Measurements from ENCODE around the gene GREB1L. TPM values are rescaled to one million over a fixed set of nuclear protein-coding genes. Genes with fewer than 3 reads are reported as not detected.

Gene GREB1L
- total RNA-seq, 3 donors from 2014 or later = 0.26 to 1.0 (median 0.29) TPM

DNA sequence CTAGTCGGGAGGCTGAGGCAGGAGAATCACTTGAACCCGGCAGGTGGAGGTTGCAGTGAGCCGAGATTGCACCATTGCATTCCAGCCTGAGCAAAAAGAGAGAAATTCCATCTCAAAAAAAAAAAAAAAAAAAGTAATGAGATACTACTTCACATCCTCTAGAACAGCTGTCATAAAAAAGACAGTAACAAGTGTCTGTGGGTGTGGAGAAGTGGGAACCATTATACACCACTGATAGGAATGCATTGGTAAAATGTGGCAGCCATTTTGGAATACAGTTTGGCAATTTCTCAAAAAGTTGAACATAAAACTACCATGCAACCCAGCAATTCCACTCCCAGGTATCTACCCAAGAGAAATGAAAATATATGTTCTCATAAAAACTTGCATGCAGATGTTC lies 166.6 kb downstream of the GREB1L start:
- intact Hi-C loops (cut with DNase I, micrococcal nuclease) = no loop called here

DNA sequence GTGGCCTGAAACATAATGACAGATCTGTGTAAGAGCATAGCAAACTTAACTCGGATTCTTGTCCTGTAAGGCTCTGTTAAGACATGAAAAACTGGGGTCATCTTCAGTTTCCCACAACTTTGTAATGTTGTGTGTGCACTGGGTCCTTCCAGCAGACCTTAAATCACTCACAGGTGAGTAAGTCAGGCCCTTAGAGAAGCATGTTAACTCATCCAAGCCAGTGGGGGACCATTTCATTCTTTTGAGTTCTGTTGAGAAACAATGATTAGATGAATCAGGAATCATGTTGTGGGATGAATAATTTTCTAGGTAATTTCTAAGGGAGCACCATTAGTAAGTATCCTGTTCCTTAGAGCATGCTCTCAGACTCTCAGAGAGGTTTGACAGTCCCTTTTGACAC lies 191.4 kb downstream of the GREB1L start:
- intact Hi-C loops (cut with DNase I, micrococcal nuclease) = no loop called here
- no peaks in the 10 kb centered on the region for H3K4me1 ChIP-seq (ENCODE audit: low read depth)
- DNase-seq (no peak), ATAC-seq (no peak)
- no peak overlapping the region for H3K4me3 ChIP-seq
- TF ChIP-seq, protein P1, sequence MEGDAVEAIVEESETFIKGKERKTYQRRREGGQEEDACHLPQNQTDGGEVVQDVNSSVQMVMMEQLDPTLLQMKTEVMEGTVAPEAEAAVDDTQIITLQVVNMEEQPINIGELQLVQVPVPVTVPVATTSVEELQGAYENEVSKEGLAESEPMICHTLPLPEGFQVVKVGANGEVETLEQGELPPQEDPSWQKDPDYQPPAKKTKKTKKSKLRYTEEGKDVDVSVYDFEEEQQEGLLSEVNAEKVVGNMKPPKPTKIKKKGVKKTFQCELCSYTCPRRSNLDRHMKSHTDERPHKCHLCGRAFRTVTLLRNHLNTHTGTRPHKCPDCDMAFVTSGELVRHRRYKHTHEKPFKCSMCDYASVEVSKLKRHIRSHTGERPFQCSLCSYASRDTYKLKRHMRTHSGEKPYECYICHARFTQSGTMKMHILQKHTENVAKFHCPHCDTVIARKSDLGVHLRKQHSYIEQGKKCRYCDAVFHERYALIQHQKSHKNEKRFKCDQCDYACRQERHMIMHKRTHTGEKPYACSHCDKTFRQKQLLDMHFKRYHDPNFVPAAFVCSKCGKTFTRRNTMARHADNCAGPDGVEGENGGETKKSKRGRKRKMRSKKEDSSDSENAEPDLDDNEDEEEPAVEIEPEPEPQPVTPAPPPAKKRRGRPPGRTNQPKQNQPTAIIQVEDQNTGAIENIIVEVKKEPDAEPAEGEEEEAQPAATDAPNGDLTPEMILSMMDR (IDR thresholded peaks at IDR 0.05) = no peak
- H3K9me3 ChIP-seq = no peaks in the 10 kb centered on the region
- no peaks in the 10 kb centered on the region for H3K36me3 ChIP-seq (ENCODE audit: low read depth)

More for the DNA sequence above, 166.6 kb downstream of the GREB1L start:
- DNase-seq (no peak), ATAC-seq (no peak)
- Histone ChIP-seq H3K9me3 (no peaks in the 10 kb centered on the region), H3K4me3 (no peak overlapping the region), H3K36me3 (ENCODE audit: low read depth) (no peaks in the 10 kb centered on the region), H3K4me1 (ENCODE audit: low read depth) (no peaks in the 10 kb centered on the region)
- TF ChIP-seq, protein P1 (IDR thresholded peaks at IDR 0.05) = no peak

DNA sequence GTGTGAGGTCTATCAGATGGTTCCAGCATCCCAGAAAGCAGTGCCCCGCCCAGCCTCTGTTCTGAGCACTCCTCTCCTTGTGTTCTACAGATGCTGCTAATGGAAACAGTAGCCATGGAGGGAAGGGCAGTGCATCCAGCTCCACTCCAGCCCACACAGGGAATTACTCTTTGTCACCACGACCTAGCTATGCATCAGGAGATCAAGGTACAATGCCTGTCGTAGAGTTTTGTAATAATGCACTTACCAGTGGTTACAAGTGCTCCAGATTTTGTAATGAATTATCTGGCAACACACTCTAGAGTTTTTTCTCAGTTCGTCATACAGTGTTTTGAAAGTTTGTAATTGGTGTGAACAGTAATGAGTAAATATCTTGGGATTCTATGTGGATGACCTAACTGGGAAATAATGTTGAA lies 197.4 kb downstream of the GREB1L start:
- no peak overlapping the region for H3K4me3 ChIP-seq
- H3K4me1 ChIP-seq (ENCODE audit: low read depth) = no peaks in the 10 kb centered on the region
- H3K36me3 ChIP-seq (ENCODE audit: low read depth) = no peaks in the 10 kb centered on the region
- no peak for DNase-seq
- no peak for ATAC-seq
- intact Hi-C loops (cut with DNase I, micrococcal nuclease) = no loop called here
- H3K9me3 ChIP-seq = no peaks in the 10 kb centered on the region
- TF ChIP-seq, protein P1 (IDR thresholded peaks at IDR 0.05) = no peak

DNA sequence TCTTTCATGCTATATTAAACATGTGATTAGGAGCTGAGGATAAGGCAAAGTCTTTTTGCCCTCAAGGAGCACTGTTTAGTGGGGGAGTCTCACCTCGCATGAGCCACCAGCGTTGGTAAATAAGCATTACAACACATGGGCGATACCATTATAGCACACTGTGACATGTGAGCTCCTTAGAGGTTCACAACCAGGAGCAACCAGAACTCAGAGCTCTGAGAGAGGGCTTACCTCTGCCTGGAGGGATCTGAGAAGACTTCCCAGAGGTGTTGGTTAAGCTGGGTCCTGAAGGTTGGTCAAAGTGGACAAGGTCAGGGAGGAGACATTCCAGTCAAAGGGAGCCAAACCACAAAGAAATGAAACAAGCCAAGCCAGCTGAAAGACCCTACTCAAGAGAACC lies 199.6 kb downstream of the GREB1L start:
- DNase-seq (no peak), ATAC-seq (no peak)
- intact Hi-C loops (cut with DNase I, micrococcal nuclease) = loop anchor here in 1 of 2 donors (10.0 kb wide), 1 partner anchor 257 kb away; no protein-coding TSS in a partner anchor
- no peaks in the 10 kb centered on the region for H3K36me3 ChIP-seq (ENCODE audit: low read depth)
- H3K4me3 ChIP-seq = no peak overlapping the region
- no peaks in the 10 kb centered on the region for H3K9me3 ChIP-seq
- TF ChIP-seq, protein P1 (IDR thresholded peaks at IDR 0.05) = no peak
- H3K4me1 ChIP-seq (ENCODE audit: low read depth) = no peaks in the 10 kb centered on the region

DNA sequence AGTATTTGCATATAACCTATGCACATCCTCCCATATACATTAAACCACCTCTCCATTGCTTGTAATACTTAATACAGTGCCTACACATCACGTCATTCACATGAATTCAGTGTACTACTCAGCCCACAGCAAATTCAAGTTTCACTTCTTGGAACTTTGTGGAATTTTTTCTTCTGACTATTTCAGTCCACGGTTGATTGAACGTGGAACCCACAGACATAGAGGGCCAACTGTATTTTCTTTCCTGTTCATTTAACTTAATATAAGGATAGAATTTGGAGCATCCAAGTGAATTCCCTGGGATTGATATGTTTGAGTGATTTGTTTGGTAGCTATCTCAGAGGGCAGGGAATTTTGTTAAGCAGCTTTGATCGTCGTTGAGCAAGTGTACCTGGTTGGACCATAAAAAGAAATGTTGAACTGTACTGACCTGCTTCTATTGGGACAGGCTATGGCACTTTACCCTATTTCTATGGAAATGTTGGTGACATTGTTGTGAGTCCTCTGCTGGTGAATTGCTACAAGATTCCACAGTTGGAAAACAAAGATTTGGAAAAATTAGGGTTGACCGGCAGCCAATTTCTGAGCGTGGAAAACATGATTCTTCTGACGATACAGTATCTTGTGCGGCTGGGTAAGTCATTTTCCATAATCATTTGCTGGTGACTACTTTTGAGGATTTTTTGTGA lies 201.9 kb downstream of the GREB1L start:
- DNase-seq = no peak
- no peak for ATAC-seq

More for the DNA sequence above, 201.9 kb downstream of the GREB1L start:
- Histone ChIP-seq H3K9me3 (no peaks in the 10 kb centered on the region), H3K36me3 (ENCODE audit: low read depth) (no peaks in the 10 kb centered on the region), H3K4me3 (no peak overlapping the region), H3K4me1 (ENCODE audit: low read depth) (no peaks in the 10 kb centered on the region)
- TF ChIP-seq, protein P1 (IDR thresholded peaks at IDR 0.05) = no peak
- intact Hi-C loops (cut with DNase I, micrococcal nuclease) = loop anchor here (2.0 to 10.0 kb wide), 2 partner anchors 249 to 259 kb away; no protein-coding TSS in a partner anchor

All from mucosa of descending colon (tissue), 3 donors.